Sigmoid colon (tissue), 7 donors: ENCODE results near the gene RAB31. TPM values are rescaled to one million over a fixed set of nuclear protein-coding genes. Genes with fewer than 3 reads are reported as not detected.

ENCODE experiments used
- DNase-seq: peaks from one replicate; pipeline ENCODE4 v3.0.0-alpha.2; 2019
- H3K27ac ChIP-seq, 4 donors: fragments of 200-600 bp; sonication (generic); one replicate each; pipeline ENCODE4 v1.5.1; 2016 to 2019; ENCODE audit warnings: mild to moderate bottlenecking in 1 of 4
- H3K27me3 ChIP-seq, 3 donors: fragments of 200-600 bp; sonication (generic); one replicate each; pipeline ENCODE4 v1.5.1; 2019; ENCODE audit warnings: mild to moderate bottlenecking in 1 of 3
- H3K36me3 ChIP-seq, 4 donors: fragments of 200-600 bp; sonication (generic); one replicate each; pipeline ENCODE4 v1.5.1; 2016 to 2019
- H3K4me1 ChIP-seq, 4 donors: fragments of 200-600 bp; sonication (generic); one replicate each; pipeline ENCODE4 v1.5.1; 2017 to 2019
- H3K4me3 ChIP-seq, 4 donors: fragments of 200-600 bp; sonication (generic); one replicate each; pipeline ENCODE4 v1.5.1; 2017 to 2019; ENCODE audit warnings: mild to moderate bottlenecking in 2 of 4, moderate library complexity in 1 of 4
- H3K9me3 ChIP-seq, 4 donors: fragments of 200-600 bp in 3 of 4; sonication (generic) in 3 of 4; one replicate each; pipeline versions ENCODE4 v1.5.1 to v1.6.1; 2013 to 2019
- EP300 ChIP-seq, 4 donors: sonication (generic); formaldehyde crosslinking; IDR thresholded peaks; one replicate each; pipeline ENCODE4 v1.6.1; 2017; ENCODE audit warnings: antibody characterized with exemption in 4 of 4
- POLR2A ChIP-seq, 2 donors: fragments of 450-650 bp; IDR thresholded peaks; one replicate each; pipeline ENCODE4 v1.6.1; 2016; ENCODE audit warnings: antibody characterized with exemption in 2 of 2, mild to moderate bottlenecking in 2 of 2, moderate library complexity in 2 of 2
- POLR2AphosphoS5 ChIP-seq, 4 donors: sonication (generic); formaldehyde crosslinking; IDR thresholded peaks; one replicate each; pipeline ENCODE4 v1.6.1; 2017; ENCODE audit warnings: antibody characterized with exemption in 4 of 4
- WGBS, 2 donors: extraction: QIAGEN DNeasy Blood & Tissue Kit; methylation state at CpG; one replicate each; pipeline ENCODE4 v1.1.7; 2013; 5-methylcytosine and 5-hydroxymethylcytosine counted together
- intact Hi-C: fragments of 100-400 bp; cut with DNase I; formaldehyde crosslinking; loops from one replicate; pipeline ENCODE4 v1.15.1; 2023
- polyA plus RNA-seq, 3 donors: library from polyadenylated mRNA; stranded (reverse); fragments of 200-250 nt; gene quantifications; one replicate each; pipeline ENCODE4 v1.2.3, GENCODE V29; 2013
- total RNA-seq, 4 donors: library from RNA; depleted of rRNA; stranded (reverse); fragments of >200 nt; gene quantifications; one replicate each; pipeline ENCODE4 v1.1.0, GENCODE V29; 2016
- TF ChIP-seq, protein P1 (sequence below), 4 experiments: fragments of 450-650 bp in 3 of 4; fragments of 200-600 bp in 1 of 4; IDR thresholded peaks; one replicate each; pipeline ENCODE4 v1.5.1; 2016 to 2019; ENCODE audit warnings: antibody characterized with exemption in 4 of 4, mild to moderate bottlenecking in 3 of 4, moderate library complexity in 2 of 4
- donor health status: healthy with polysubstance abuse.
- donor health status: Bipolar disorder and iron deficiency.
- donor health status: healthy.

RAB31 gene
- total and polyA plus RNA-seq, 7 donors = 16.2 to 74.6 (median 52.0) TPM

DNA sequence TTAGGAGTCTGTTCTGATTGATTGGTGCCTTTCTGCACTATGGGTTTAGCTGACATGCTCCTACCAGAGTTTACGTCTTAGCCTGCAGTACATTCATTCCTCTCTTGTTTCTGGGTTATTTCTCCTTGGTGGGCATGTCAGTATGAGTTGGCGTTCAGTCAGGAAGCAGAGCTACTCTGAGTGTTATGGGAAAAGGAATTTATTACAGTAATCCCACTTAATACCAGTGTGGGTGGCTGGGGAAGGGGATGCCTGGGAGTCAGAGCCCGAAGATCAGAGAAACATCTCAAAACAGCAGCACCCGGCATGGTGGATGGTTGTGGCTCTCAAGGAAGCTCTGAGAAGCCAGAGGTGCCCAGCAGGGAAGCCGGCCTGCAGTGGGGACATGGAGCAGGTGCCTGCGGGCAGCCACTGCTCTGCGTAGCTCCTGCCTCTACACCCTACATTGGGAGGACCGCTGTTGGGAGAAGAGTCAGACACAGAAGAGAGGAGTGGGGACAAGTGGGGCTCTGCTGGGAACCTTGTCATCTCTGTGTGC lies 48.9 kb downstream of the RAB31 start:
- Histone ChIP-seq H3K27ac (peak overlapping the region in 2 of 4 donors; percentile 44 to 52), H3K9me3 (no peaks in the 10 kb centered on the region), H3K4me3 (no peak overlapping the region), H3K36me3 (no peaks in the 10 kb centered on the region), H3K4me1 (peaks cover 0 to 30% (median 20%) of the 10 kb centered on the region in 4 donors), H3K27me3 (no peaks in the 10 kb centered on the region)
- 87 to 90% methylated on average over 8 of the region's 8 CpGs for WGBS, 2 donors
- intact Hi-C loops = no loop called here
- DNase-seq = no peak
- no peak for TF ChIP-seq POLR2A (IDR thresholded peaks at IDR 0.05)
- TF ChIP-seq POLR2AphosphoS5 (IDR thresholded peaks at IDR 0.05) = peak in 1 of 4 donors; percentile 19

DNA sequence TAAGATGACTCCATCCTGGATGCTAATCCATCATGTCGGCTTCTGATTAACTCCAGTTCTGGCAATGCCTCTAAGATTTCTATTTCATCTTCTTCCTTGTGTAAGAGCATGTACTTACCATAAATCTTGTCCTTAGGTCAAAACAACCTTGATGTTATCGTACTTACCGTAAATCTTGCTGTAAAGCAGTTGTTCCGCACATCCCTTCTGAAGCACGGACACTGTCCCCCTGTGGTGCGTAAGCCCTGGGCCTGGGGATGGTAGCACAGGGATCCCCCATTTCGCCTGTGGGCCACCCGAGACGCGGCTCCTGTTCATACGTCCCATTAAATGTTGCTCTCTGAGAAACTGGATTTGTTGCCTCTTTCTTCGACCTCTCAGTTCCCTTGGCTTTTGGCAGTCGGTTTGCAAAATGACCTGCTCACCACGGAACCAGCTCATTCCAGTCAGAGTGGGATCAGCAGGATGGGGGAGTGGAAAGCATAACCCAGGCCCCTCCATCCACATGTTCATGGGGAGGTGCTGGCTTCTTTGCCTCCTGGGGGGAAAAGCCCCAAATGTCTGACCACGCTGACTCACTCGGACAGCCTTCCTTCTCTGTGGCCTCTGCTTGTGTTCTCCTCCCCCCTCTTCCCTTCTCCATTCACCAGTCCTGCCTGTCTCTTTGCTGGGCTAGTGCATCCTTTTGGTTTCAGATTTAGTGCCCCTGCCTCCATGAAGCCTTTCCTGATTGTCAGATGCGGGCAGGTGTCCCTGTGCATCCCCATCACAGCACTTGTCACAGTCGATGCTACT lies 49.9 kb downstream of the RAB31 start:
- intact Hi-C loops = no loop called here
- TF ChIP-seq POLR2A (IDR thresholded peaks at IDR 0.05) = no peak
- TF ChIP-seq, protein P1, sequence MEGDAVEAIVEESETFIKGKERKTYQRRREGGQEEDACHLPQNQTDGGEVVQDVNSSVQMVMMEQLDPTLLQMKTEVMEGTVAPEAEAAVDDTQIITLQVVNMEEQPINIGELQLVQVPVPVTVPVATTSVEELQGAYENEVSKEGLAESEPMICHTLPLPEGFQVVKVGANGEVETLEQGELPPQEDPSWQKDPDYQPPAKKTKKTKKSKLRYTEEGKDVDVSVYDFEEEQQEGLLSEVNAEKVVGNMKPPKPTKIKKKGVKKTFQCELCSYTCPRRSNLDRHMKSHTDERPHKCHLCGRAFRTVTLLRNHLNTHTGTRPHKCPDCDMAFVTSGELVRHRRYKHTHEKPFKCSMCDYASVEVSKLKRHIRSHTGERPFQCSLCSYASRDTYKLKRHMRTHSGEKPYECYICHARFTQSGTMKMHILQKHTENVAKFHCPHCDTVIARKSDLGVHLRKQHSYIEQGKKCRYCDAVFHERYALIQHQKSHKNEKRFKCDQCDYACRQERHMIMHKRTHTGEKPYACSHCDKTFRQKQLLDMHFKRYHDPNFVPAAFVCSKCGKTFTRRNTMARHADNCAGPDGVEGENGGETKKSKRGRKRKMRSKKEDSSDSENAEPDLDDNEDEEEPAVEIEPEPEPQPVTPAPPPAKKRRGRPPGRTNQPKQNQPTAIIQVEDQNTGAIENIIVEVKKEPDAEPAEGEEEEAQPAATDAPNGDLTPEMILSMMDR (IDR thresholded peaks at IDR 0.05) = no peak
- H3K36me3 ChIP-seq = no peaks in the 10 kb centered on the region
- H3K9me3 ChIP-seq = no peaks in the 10 kb centered on the region
- peaks cover 0 to 30% (median 20%) of the 10 kb centered on the region in 4 donors for H3K4me1 ChIP-seq
- 87 to 88% methylated on average over 18 of the region's 18 CpGs for WGBS, 2 donors
- DNase-seq = no peak
- peak overlapping the region in 1 of 4 donors; percentile 52 for H3K27ac ChIP-seq
- H3K4me3 ChIP-seq = no peak overlapping the region
- no peaks in the 10 kb centered on the region for H3K27me3 ChIP-seq

DNA sequence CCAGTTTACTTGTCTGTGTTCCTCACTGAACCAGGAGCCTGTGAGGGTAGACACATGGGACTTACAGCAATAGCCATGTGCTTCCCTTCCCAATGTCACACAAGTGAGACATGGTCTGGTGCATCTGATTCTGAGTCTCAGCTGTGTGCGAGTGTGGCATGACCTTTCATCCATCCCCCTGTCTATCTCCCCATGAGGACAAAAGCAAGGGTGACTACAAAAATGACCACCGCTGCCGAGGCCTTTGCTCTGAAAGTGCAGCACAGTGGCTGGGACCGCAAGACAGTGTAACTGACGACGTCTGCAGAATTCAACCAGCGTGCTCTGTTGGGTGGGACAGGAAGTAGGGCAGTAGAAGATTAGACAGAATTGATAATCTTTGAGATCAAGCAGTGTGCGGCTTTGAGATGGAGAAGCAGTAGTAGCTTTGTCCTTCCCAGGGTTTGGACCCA lies 50.5 kb downstream of the RAB31 start:
- H3K9me3 ChIP-seq = peaks cover 0 to 2% (median 0%) of the 10 kb centered on the region in 4 donors
- no peaks in the 10 kb centered on the region for H3K27me3 ChIP-seq
- H3K27ac ChIP-seq = no peak overlapping the region
- 77 to 86% methylated on average over 8 of the region's 8 CpGs for WGBS, 2 donors
- no peak overlapping the region for H3K4me3 ChIP-seq
- TF ChIP-seq, protein P1 (IDR thresholded peaks at IDR 0.05) = no peak
- TF ChIP-seq POLR2A (IDR thresholded peaks at IDR 0.05) (no peak), EP300 (IDR thresholded peaks at IDR 0.05) (no peak), POLR2AphosphoS5 (IDR thresholded peaks at IDR 0.05) (no peak)
- H3K36me3 ChIP-seq = no peaks in the 10 kb centered on the region
- intact Hi-C loops = no loop called here
- H3K4me1 ChIP-seq = peaks cover 0 to 31% (median 20%) of the 10 kb centered on the region in 4 donors
- no peak for DNase-seq

DNA sequence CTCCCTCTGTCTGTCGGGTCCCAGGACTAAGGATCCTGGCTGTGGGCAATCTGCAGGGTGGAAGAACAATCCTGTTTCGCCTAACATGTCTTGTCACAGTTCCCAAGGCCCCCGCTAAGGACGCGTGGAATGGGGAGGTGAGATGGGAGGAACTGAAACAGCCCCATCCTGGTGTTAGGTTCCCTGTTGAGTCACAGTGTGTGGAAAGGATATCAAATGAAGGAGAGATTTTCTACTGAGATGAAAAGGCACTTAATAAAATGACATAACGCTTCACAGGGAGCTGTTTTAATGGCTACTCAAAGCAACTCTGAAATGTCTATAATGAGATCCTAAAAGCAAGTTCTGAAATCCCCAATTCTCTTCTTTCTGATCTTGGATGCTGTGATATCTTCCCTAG lies 52.5 kb downstream of the RAB31 start:
- Histone ChIP-seq H3K9me3 (peaks cover 0 to 2% (median 0%) of the 10 kb centered on the region in 4 donors), H3K27ac (no peak overlapping the region), H3K36me3 (no peaks in the 10 kb centered on the region), H3K4me1 (peaks cover 0 to 30% (median 19%) of the 10 kb centered on the region in 4 donors), H3K27me3 (no peaks in the 10 kb centered on the region), H3K4me3 (no peak overlapping the region)
- DNase-seq = no peak
- intact Hi-C loops = no loop called here
- no peak for TF ChIP-seq EP300 (IDR thresholded peaks at IDR 0.05)
- no peak for TF ChIP-seq POLR2AphosphoS5 (IDR thresholded peaks at IDR 0.05)
- TF ChIP-seq, protein P1 (IDR thresholded peaks at IDR 0.05) = no peak
- TF ChIP-seq POLR2A (IDR thresholded peaks at IDR 0.05) = no peak
- WGBS, 2 donors = 71 to 77% methylated on average over 6 of the region's 6 CpGs

DNA sequence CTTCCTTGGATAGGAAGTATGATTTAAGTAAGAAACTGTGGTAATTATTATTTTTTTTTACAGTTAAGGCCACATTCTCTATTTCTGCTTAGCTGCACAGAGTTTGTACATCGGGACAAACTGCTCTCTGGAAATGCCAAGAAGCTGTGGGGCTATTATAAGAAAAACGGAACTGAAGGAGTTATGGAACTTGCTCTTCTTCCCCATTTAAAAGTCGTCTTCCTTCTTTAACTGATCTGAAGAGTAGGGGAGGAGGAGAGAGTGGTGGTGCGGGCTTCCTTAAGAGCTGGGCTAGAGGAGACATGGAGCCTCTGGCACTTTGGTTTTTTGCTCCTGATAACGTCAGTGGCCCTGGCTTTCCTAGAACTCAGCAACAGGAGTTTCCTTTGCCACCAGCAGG lies 54.4 kb downstream of the RAB31 start:
- no peak overlapping the region for H3K4me3 ChIP-seq
- H3K4me1 ChIP-seq = peaks cover 0 to 11% (median 5%) of the 10 kb centered on the region in 4 donors
- WGBS, 2 donors = 60 to 85% methylated on average over 5 of the region's 5 CpGs
- no peaks in the 10 kb centered on the region for H3K27me3 ChIP-seq
- no peak for TF ChIP-seq POLR2AphosphoS5 (IDR thresholded peaks at IDR 0.05)
- TF ChIP-seq POLR2A (IDR thresholded peaks at IDR 0.05) = no peak
- TF ChIP-seq, protein P1 (IDR thresholded peaks at IDR 0.05) = no peak
- TF ChIP-seq EP300 (IDR thresholded peaks at IDR 0.05) = no peak
- no peak for DNase-seq
- peaks cover 0 to 2% (median 0%) of the 10 kb centered on the region in 4 donors for H3K9me3 ChIP-seq
- peak overlapping the region in 2 of 4 donors; percentile 34 to 35 for H3K27ac ChIP-seq
- no peaks in the 10 kb centered on the region for H3K36me3 ChIP-seq
- intact Hi-C loops = no loop called here
